Karpas-422 (cell line): ENCODE results near the gene SSR1. TPM values are rescaled to one million over a fixed set of nuclear protein-coding genes. Genes with fewer than 3 reads are reported as not detected.

Experiments used
- DNase-seq: peaks from one replicate; pipeline ENCODE4 v3.0.0-alpha.2; 2015
- H2AFZ ChIP-seq: fragments of 200-600 bp; sonication (generic); 2 replicates; pipeline ENCODE4 v1.6.1; 2014; ENCODE audit warnings: antibody characterized with exemption, low read length, mixed read lengths
- H3K27ac ChIP-seq: fragments of 200-600 bp; sonication (generic); 2 replicates; pipeline ENCODE4 v1.5.1; 2014; ENCODE audit warnings: mild to moderate bottlenecking, low read length, moderate library complexity
- H3K27me3 ChIP-seq: fragments of 200-600 bp; sonication (generic); 2 replicates; pipeline ENCODE4 v1.6.1; 2014; ENCODE audit warnings: low read length, mixed read lengths
- H3K36me3 ChIP-seq: fragments of 200-600 bp; sonication (generic); 2 replicates; pipeline ENCODE4 v1.6.1; 2014; ENCODE audit warnings: low read length, mixed read lengths; ENCODE audit not compliant: insufficient read depth
- H3K4me1 ChIP-seq: fragments of 200-600 bp; sonication (generic); 2 replicates; pipeline ENCODE4 v1.6.1; 2014; ENCODE audit warnings: mild to moderate bottlenecking, low read length, mixed read lengths
- H3K4me2 ChIP-seq: fragments of 200-600 bp; sonication (generic); 2 replicates; pipeline ENCODE4 v1.6.1; 2014; ENCODE audit warnings: low read length, low read depth, mild to moderate bottlenecking; ENCODE audit not compliant: poor library complexity, severe bottlenecking
- H3K4me3 ChIP-seq: fragments of 200-600 bp; sonication (generic); 2 replicates; pipeline ENCODE4 v1.5.1; 2014; ENCODE audit warnings: mild to moderate bottlenecking, antibody characterized with exemption, low read length, mixed read lengths
- H3K79me2 ChIP-seq: fragments of 200-600 bp; sonication (generic); 2 replicates; pipeline ENCODE4 v1.6.1; 2014; ENCODE audit warnings: mild to moderate bottlenecking, low read length, mixed read lengths
- H3K9ac ChIP-seq: fragments of 200-600 bp; sonication (generic); 2 replicates; pipeline ENCODE4 v1.6.0; 2014; ENCODE audit warnings: low read length
- H3K9me2 ChIP-seq: fragments of 200-600 bp; sonication (generic), shearing (Covaris generic); replicated peaks from 2 replicates; pipeline ENCODE4 v1.6.0; 2014; ENCODE audit warnings: mild to moderate bottlenecking, low read length, moderate library complexity; ENCODE audit not compliant: insufficient read depth
- H3K9me3 ChIP-seq: fragments of 300-700, 200-600 bp; sonication (generic); 2 replicates; pipeline ENCODE4 v1.6.1; 2014; ENCODE audit warnings: low read length, mixed read lengths
- H4K20me1 ChIP-seq: fragments of 200-600 bp; sonication (generic); 2 replicates; pipeline ENCODE4 v1.6.1; 2014; ENCODE audit warnings: mild to moderate bottlenecking, antibody characterized with exemption, low read length, low read depth; ENCODE audit not compliant: insufficient read depth
- total RNA-seq: library from RNA; depleted of rRNA; stranded (reverse); fragments of >200 nt; shearing (Covaris generic); gene quantifications from 2 replicates; pipeline ENCODE4 v1.2.3, GENCODE V29; 2014; ENCODE audit warnings: low replicate concordance

The SSR1 gene
- total RNA-seq, 1 experiment from 2014 or later: 83.2 TPM

- H3K9ac ChIP-seq: no peak overlapping the region
- no peak for DNase-seq
- H3K79me2 ChIP-seq: no peaks in the 10 kb centered on the region
These were observed 72.6 kb downstream of the SSR1 start for GRCh38 chr6:7240351-7240750.

GRCh38 chr6:7239590-7239948, 73.4 kb downstream of the SSR1 start:
- Histone ChIP-seq H4K20me1 (peaks cover 10% of the 10 kb centered on the region; the same call in 1 of the 2 replicates), H3K4me1 (peaks cover 27% of the 10 kb centered on the region), H3K4me2 (no peak overlapping the region), H3K27ac (no peak overlapping the region), H3K4me3 (no peak overlapping the region), H3K9ac (no peak overlapping the region), H3K9me2 (no peaks in the 10 kb centered on the region), H3K9me3 (no peaks in the 10 kb centered on the region), H3K27me3 (no peaks in the 10 kb centered on the region), H2AFZ (no peak overlapping the region), H3K36me3 (no peaks in the 10 kb centered on the region), H3K79me2 (no peaks in the 10 kb centered on the region)
- no peak for DNase-seq

More at GRCh38 chr6:7240351-7240750, 72.6 kb downstream of the SSR1 start:
- H3K4me2 ChIP-seq: no peak overlapping the region
- no peaks in the 10 kb centered on the region for H3K9me3 ChIP-seq
- H3K27me3 ChIP-seq: no peaks in the 10 kb centered on the region
- peaks cover 10% of the 10 kb centered on the region; the same call in 1 of the 2 replicates for H4K20me1 ChIP-seq
- H3K36me3 ChIP-seq: no peaks in the 10 kb centered on the region
- no peak overlapping the region for H3K4me3 ChIP-seq
- no peak overlapping the region for H3K27ac ChIP-seq
- H3K4me1 ChIP-seq: peaks cover 27% of the 10 kb centered on the region
- H3K9me2 ChIP-seq: no peaks in the 10 kb centered on the region
- no peak overlapping the region for H2AFZ ChIP-seq

GRCh38 chr6:7238900-7239589, 74.0 kb downstream of the SSR1 start:
- Histone ChIP-seq H3K4me2 (peak overlapping the region; percentile 27), H3K9me2 (no peaks in the 10 kb centered on the region), H2AFZ (no peak overlapping the region), H3K27me3 (no peaks in the 10 kb centered on the region), H3K9ac (no peak overlapping the region), H4K20me1 (peaks cover 10% of the 10 kb centered on the region; the same call in 1 of the 2 replicates), H3K27ac (no peak overlapping the region), H3K36me3 (no peaks in the 10 kb centered on the region), H3K79me2 (no peaks in the 10 kb centered on the region), H3K4me1 (peaks cover 27% of the 10 kb centered on the region), H3K9me3 (no peaks in the 10 kb centered on the region), H3K4me3 (no peak overlapping the region)
- DNase-seq: peak; percentile 96

- Histone ChIP-seq H3K9me3 (no peaks in the 10 kb centered on the region), H3K79me2 (no peaks in the 10 kb centered on the region), H3K27me3 (no peaks in the 10 kb centered on the region), H4K20me1 (peaks cover 10% of the 10 kb centered on the region; the same call in 1 of the 2 replicates), H2AFZ (no peak overlapping the region), H3K9me2 (no peaks in the 10 kb centered on the region), H3K4me1 (peaks cover 27% of the 10 kb centered on the region), H3K4me2 (no peak overlapping the region), H3K36me3 (no peaks in the 10 kb centered on the region), H3K9ac (no peak overlapping the region), H3K27ac (no peak overlapping the region), H3K4me3 (no peak overlapping the region)
- DNase-seq: no peak
These were observed 74.5 kb downstream of the SSR1 start for GRCh38 chr6:7238526-7238899.

- Histone ChIP-seq H3K9me3 (no peaks in the 10 kb centered on the region), H3K9ac (no peak overlapping the region), H3K4me2 (no peak overlapping the region), H3K4me1 (peaks cover 20% of the 10 kb centered on the region), H3K4me3 (no peak overlapping the region), H3K27ac (no peak overlapping the region), H2AFZ (no peak overlapping the region), H3K79me2 (no peaks in the 10 kb centered on the region), H3K36me3 (no peaks in the 10 kb centered on the region), H3K9me2 (no peaks in the 10 kb centered on the region), H3K27me3 (no peaks in the 10 kb centered on the region), H4K20me1 (peaks cover 7% of the 10 kb centered on the region; the same call in 1 of the 2 replicates)
- no peak for DNase-seq
These were observed 75.3 kb downstream of the SSR1 start for GRCh38 chr6:7237653-7238188.

- H3K4me1 ChIP-seq: peaks cover 13% of the 10 kb centered on the region
- no peaks in the 10 kb centered on the region for H3K79me2 ChIP-seq
- no peak overlapping the region for H2AFZ ChIP-seq
- no peak for DNase-seq
- H3K4me3 ChIP-seq: no peak overlapping the region
- H3K9me2 ChIP-seq: no peaks in the 10 kb centered on the region
- H3K27me3 ChIP-seq: no peaks in the 10 kb centered on the region
- no peak overlapping the region for H3K9ac ChIP-seq
- no peak overlapping the region for H3K4me2 ChIP-seq
- no peak overlapping the region for H3K27ac ChIP-seq
- H3K36me3 ChIP-seq: no peaks in the 10 kb centered on the region
- 0 out of 2 replicates have a peak, but pooled peaks cover 5% of the 10 kb centered on the region for H4K20me1 ChIP-seq
- H3K9me3 ChIP-seq: no peaks in the 10 kb centered on the region
These were observed 76.4 kb downstream of the SSR1 start for GRCh38 chr6:7236306-7237209.

- Histone ChIP-seq H3K27me3 (no peaks in the 10 kb centered on the region), H2AFZ (no peak overlapping the region), H3K9ac (no peak overlapping the region), H3K36me3 (no peaks in the 10 kb centered on the region), H3K9me3 (no peaks in the 10 kb centered on the region), H3K4me1 (peaks cover 13% of the 10 kb centered on the region), H3K9me2 (no peaks in the 10 kb centered on the region), H4K20me1 (0 out of 2 replicates have a peak, but pooled peaks cover 3% of the 10 kb centered on the region), H3K79me2 (no peaks in the 10 kb centered on the region), H3K4me2 (no peak overlapping the region), H3K27ac (no peak overlapping the region), H3K4me3 (no peak overlapping the region)
- no peak for DNase-seq
These were observed 77.2 kb downstream of the SSR1 start for GRCh38 chr6:7235712-7236305.

GRCh38 chr6:7234547-7234946, 78.5 kb downstream of the SSR1 start:
- no peaks in the 10 kb centered on the region for H3K9me2 ChIP-seq

More at GRCh38 chr6:7234547-7234946, 78.5 kb downstream of the SSR1 start:
- no peak overlapping the region for H3K4me2 ChIP-seq
- H3K4me1 ChIP-seq: peaks cover 12% of the 10 kb centered on the region
- H3K36me3 ChIP-seq: no peaks in the 10 kb centered on the region
- no peaks in the 10 kb centered on the region for H3K79me2 ChIP-seq
- DNase-seq: no peak
- H4K20me1 ChIP-seq: 0 out of 2 replicates have a peak, but pooled peaks cover 3% of the 10 kb centered on the region
- H3K9ac ChIP-seq: no peak overlapping the region
- no peaks in the 10 kb centered on the region for H3K9me3 ChIP-seq
- no peaks in the 10 kb centered on the region for H3K27me3 ChIP-seq
- no peak overlapping the region for H3K27ac ChIP-seq
- no peak overlapping the region for H3K4me3 ChIP-seq
- no peak overlapping the region for H2AFZ ChIP-seq
